ENCODE results near the gene TBCA. TPM values are rescaled to one million over a fixed set of nuclear protein-coding genes. Genes with fewer than 3 reads are reported as not detected.

TBCA gene
- total RNA-seq, 4 donors from 2014 or later, result 137 to 172 (median 153) TPM

DNA sequence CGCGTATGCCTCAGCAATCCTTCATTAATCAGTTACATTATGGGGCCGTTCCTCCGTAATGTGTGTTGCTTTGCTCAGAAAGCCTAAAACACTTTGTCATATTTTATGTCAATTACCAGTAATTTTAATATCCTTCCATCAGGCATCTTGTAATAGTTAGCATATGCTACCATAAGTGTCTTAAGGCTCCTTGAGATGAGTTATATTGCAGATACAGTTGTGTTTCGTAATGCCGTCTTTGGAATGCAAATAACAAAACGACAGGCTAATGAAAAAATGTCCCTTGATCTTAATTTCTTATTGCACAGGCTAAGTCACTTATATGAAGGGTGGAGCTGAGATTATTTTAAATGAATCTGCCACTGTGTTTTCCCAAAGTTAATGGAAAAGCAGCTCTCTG is 50.5 kb downstream of the TBCA start:
- Histone ChIP-seq H3K36me3 (no peaks in the 10 kb centered on the region), H3K9me3 (no peaks in the 10 kb centered on the region), H3K4me3 (no peak overlapping the region), H3K27ac (no peak overlapping the region), H3K4me1 (peaks cover 0 to 10% (median 0%) of the 10 kb centered on the region in 3 donors), H3K27me3 (no peaks in the 10 kb centered on the region)
- 85 to 94% methylated on average over 7 of the region's 7 CpGs for WGBS, 2 donors (ENCODE audit: low coverage in 1 of 2)
- ATAC-seq, result no peak
- TF ChIP-seq POLR2AphosphoS5 (IDR thresholded peaks at IDR 0.05) (no peak), EP300 (IDR thresholded peaks at IDR 0.05) (no peak), POLR2A (IDR thresholded peaks at IDR 0.05) (no peak)
- TF ChIP-seq, protein P1, sequence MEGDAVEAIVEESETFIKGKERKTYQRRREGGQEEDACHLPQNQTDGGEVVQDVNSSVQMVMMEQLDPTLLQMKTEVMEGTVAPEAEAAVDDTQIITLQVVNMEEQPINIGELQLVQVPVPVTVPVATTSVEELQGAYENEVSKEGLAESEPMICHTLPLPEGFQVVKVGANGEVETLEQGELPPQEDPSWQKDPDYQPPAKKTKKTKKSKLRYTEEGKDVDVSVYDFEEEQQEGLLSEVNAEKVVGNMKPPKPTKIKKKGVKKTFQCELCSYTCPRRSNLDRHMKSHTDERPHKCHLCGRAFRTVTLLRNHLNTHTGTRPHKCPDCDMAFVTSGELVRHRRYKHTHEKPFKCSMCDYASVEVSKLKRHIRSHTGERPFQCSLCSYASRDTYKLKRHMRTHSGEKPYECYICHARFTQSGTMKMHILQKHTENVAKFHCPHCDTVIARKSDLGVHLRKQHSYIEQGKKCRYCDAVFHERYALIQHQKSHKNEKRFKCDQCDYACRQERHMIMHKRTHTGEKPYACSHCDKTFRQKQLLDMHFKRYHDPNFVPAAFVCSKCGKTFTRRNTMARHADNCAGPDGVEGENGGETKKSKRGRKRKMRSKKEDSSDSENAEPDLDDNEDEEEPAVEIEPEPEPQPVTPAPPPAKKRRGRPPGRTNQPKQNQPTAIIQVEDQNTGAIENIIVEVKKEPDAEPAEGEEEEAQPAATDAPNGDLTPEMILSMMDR (IDR thresholded peaks at IDR 0.05), result no peak

DNA sequence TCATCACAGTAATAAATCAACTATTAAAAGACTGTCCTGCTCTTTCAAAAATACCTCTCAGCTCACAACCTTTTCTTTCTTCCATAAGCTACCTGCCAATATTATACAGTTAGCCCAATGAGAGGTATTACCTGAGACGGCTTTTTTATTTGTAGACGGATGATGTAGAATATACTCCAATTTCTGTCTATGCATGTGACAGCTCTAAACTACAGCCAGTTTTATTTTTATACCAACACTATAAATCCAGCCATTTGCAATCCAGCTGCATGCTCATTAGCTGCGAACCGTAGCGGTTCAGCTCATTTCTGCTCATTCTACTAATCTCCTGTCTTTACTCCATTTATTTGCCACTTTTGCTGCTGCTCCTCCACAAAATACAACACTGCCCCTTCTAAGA is 51.2 kb downstream of the TBCA start:
- Histone ChIP-seq H3K27me3 (no peaks in the 10 kb centered on the region), H3K9me3 (no peaks in the 10 kb centered on the region), H3K27ac (no peak overlapping the region), H3K4me3 (no peak overlapping the region), H3K4me1 (peaks cover 0 to 10% (median 0%) of the 10 kb centered on the region in 3 donors), H3K36me3 (no peaks in the 10 kb centered on the region)
- 76 to 91% methylated on average over 5 of the region's 5 CpGs for WGBS, 2 donors (ENCODE audit: low coverage in 1 of 2)
- no peak for ATAC-seq
- TF ChIP-seq EP300 (IDR thresholded peaks at IDR 0.05), result no peak

DNA sequence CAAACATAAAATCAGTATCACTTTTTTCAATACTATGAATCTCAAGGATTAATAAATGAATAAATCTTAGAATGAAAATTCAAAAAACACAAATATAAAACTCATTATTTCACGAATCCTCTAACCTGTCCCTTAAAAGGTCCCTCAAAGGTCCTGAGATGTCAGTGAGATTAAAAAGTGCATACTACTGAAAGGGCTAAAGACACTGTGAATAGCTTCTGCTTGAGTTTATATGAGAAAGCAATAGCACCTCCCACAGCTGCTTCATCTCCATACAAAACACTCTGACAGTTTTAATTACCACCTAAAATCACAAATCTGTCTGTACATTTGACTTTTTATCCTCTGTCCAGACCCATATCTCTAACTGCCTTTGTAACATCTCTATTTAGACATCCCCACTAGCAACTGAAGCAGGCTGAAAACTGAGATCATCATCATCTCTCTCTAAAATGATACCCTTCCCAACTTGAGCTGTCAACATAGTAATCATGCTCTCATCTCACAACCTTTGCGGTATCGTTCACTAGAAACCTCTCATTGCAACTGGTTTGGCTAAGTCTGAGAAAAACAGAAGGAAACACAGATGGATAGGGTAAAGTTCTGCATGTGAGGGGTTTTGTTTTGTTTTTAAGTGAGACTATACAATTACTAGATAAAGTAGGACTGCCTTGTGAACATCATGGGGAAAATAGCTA is 56.3 kb downstream of the TBCA start:
- Histone ChIP-seq H3K4me3 (no peak overlapping the region), H3K27me3 (no peaks in the 10 kb centered on the region), H3K4me1 (peaks cover 0 to 14% (median 0%) of the 10 kb centered on the region in 3 donors), H3K27ac (no peak overlapping the region), H3K9me3 (no peaks in the 10 kb centered on the region), H3K36me3 (no peaks in the 10 kb centered on the region)
- TF ChIP-seq POLR2AphosphoS5 (IDR thresholded peaks at IDR 0.05) (no peak), POLR2A (IDR thresholded peaks at IDR 0.05) (no peak), EP300 (IDR thresholded peaks at IDR 0.05) (no peak)
- TF ChIP-seq, protein P1 (IDR thresholded peaks at IDR 0.05), result no peak
- 80 to 83% methylated on average over 3 of the region's 3 CpGs for WGBS, 2 donors (ENCODE audit: low coverage in 1 of 2)
- ATAC-seq, result no peak

DNA sequence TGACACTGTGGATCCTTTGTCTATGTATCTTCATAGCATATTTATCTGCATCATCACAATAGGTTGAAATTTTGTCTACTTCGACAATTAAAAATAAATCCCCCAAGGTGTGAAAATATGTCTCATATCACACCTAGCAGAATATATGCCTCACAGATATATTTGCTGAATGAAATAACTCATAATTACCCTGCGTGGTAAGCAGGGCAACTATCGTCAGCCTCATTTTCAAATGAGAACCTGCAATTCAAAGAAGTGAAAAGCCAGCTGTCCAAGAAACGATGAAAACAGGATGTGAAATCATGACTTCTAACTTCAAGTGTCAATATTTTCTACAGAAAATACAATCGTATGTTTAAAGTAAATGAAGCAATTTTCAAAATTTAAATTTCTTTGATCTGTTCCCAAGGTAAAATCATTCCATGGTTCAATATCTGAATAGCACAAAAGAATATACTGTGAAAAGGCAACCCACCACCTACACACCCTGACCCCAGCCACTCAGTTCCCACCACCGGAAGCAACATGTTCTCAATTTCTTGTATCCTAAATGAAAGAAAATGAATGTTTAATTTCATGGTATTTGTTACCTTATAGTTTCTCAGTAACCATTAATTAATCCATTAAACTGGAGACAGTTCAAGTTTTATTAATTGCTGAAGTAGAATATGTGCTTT is 57.1 kb downstream of the TBCA start:
- peaks cover 0 to 9% (median 0%) of the 10 kb centered on the region in 3 donors for H3K4me1 ChIP-seq
- 78 to 85% methylated on average over 6 of the region's 6 CpGs for WGBS, 2 donors (ENCODE audit: low coverage in 1 of 2)
- ATAC-seq, result no peak
- H3K36me3 ChIP-seq, result no peaks in the 10 kb centered on the region
- TF ChIP-seq, protein P1 (IDR thresholded peaks at IDR 0.05), result no peak
- TF ChIP-seq POLR2AphosphoS5 (IDR thresholded peaks at IDR 0.05) (no peak), EP300 (IDR thresholded peaks at IDR 0.05) (no peak), POLR2A (IDR thresholded peaks at IDR 0.05) (no peak)
- H3K9me3 ChIP-seq, result no peaks in the 10 kb centered on the region
- H3K27ac ChIP-seq, result no peak overlapping the region
- no peaks in the 10 kb centered on the region for H3K27me3 ChIP-seq
- no peak overlapping the region for H3K4me3 ChIP-seq

DNA sequence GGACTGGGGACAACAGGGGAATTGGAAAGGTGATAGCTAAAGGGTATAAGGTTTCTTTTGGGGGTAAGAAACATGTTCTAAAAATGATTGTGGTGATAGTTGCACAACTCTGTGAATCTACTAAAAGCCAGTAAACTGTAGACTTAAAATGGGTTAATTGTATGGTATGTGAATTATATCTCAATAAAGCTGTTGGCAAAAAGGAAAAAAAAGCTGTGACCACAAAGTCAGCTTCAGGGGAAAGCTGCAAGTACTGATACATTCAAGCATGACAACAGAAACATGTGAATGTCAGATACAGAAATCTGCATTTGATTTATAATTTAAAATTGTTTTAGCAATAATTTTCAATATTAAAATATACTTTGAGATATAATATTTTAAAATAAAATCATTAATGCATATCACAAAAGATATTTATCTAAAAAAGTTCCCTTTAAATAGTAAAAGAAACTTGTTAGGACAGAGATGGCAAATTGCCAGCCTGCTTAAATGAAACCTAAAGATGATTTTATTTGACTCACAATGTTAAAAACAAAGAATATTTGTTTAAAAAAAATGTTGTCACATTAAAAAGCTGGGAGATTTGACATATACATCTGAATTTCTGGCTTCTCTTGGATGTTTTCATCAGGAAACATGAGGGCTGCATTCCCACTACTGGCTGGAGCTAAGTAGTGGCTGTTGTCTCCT is 66.0 kb downstream of the TBCA start:
- Histone ChIP-seq H3K4me1 (peaks cover 0 to 4% (median 0%) of the 10 kb centered on the region in 3 donors), H3K27ac (no peak overlapping the region), H3K36me3 (peaks cover 5 to 31% of the 10 kb centered on the region in 2 donors), H3K9me3 (no peaks in the 10 kb centered on the region), H3K4me3 (no peak overlapping the region), H3K27me3 (no peaks in the 10 kb centered on the region)
- TF ChIP-seq POLR2AphosphoS5 (IDR thresholded peaks at IDR 0.05), result no peak
- TF ChIP-seq POLR2A (IDR thresholded peaks at IDR 0.05), result no peak
- TF ChIP-seq EP300 (IDR thresholded peaks at IDR 0.05), result no peak
- TF ChIP-seq, protein P1 (IDR thresholded peaks at IDR 0.05), result no peak
- no peak for ATAC-seq
